NT2/D1 (cell line): ENCODE results near the gene ANAPC4.
A peak's percentile ranks its signal among the peaks of the same experiment; 100 is the strongest.
"Not testable (repeated sequence)": the region's sequence is repeated elsewhere in the genome, so short reads cannot be mapped to it uniquely, and the experiment has no call there.

Source experiments
- DNase-seq: peaks from one replicate; pipeline ENCODE4 v3.0.0-alpha.2; 2011; ENCODE audit warnings: low read depth, low spot score
- H3K27me3 ChIP-seq: 2 replicates; pipeline ENCODE4 v1.6.0; 2011; ENCODE audit warnings: mild to moderate bottlenecking; ENCODE audit not compliant: insufficient read length, insufficient read depth
- H3K36me3 ChIP-seq: 2 replicates; pipeline ENCODE4 v1.6.1; 2011; ENCODE audit warnings: mild to moderate bottlenecking, low read length, mixed read lengths; ENCODE audit not compliant: insufficient read depth, insufficient read length
- H3K4me1 ChIP-seq: 2 replicates; pipeline ENCODE4 v1.5.1; 2011; ENCODE audit not compliant: insufficient read depth, insufficient read length
- H3K4me3 ChIP-seq: 2 replicates; pipeline ENCODE4 v1.5.1; 2011; ENCODE audit warnings: low read depth; ENCODE audit not compliant: insufficient read length
- H3K9ac ChIP-seq: 2 replicates; pipeline ENCODE4 v1.6.0; 2011; ENCODE audit warnings: low read depth; ENCODE audit not compliant: insufficient read length
- H3K9me3 ChIP-seq: 2 replicates; pipeline ENCODE4 v1.5.1; 2011; ENCODE audit warnings: mild to moderate bottlenecking, low read length; ENCODE audit not compliant: insufficient read depth
- SUZ12 ChIP-seq: IDR thresholded peaks from 2 replicates; pipeline ENCODE4 v1.6.1; 2011; ENCODE audit not compliant: insufficient read length, insufficient read depth; ENCODE audit errors: extremely low read depth
- YY1 ChIP-seq: IDR thresholded peaks from 2 replicates; pipeline ENCODE4 v1.6.1; 2011; ENCODE audit not compliant: insufficient read length, insufficient read depth
- ZNF274 ChIP-seq: IDR thresholded peaks from 2 replicates; pipeline ENCODE4 v1.6.1; 2011; ENCODE audit warnings: mild to moderate bottlenecking, low read depth, low read length

ANAPC4 gene, protein sequence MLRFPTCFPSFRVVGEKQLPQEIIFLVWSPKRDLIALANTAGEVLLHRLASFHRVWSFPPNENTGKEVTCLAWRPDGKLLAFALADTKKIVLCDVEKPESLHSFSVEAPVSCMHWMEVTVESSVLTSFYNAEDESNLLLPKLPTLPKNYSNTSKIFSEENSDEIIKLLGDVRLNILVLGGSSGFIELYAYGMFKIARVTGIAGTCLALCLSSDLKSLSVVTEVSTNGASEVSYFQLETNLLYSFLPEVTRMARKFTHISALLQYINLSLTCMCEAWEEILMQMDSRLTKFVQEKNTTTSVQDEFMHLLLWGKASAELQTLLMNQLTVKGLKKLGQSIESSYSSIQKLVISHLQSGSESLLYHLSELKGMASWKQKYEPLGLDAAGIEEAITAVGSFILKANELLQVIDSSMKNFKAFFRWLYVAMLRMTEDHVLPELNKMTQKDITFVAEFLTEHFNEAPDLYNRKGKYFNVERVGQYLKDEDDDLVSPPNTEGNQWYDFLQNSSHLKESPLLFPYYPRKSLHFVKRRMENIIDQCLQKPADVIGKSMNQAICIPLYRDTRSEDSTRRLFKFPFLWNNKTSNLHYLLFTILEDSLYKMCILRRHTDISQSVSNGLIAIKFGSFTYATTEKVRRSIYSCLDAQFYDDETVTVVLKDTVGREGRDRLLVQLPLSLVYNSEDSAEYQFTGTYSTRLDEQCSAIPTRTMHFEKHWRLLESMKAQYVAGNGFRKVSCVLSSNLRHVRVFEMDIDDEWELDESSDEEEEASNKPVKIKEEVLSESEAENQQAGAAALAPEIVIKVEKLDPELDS

GRCh38 chr4:25376754-25377571 is at the start of gene ANAPC4:
Gene ANAPC4 (plus strand): TSS chr4:25377263. CDS start chr4:25377428, 165 bp downstream.
- peaks cover 34% of the 10 kb centered on the region for H3K36me3 ChIP-seq
- H3K9me3 ChIP-seq: no peaks in the 10 kb centered on the region
- H3K4me1 ChIP-seq: peaks cover 6% of the 10 kb centered on the region
- H3K4me3 ChIP-seq: peak within 1 kb of the TSS; percentile 87
- TF ChIP-seq ZNF274: no peak
- no peak for TF ChIP-seq YY1
- no peak for TF ChIP-seq SUZ12
- H3K9ac ChIP-seq: peak within 1 kb of the TSS; percentile 96
- peak; percentile 92 for DNase-seq
- no peaks in the 10 kb centered on the region for H3K27me3 ChIP-seq

- not testable (repeated sequence) for H3K27me3 ChIP-seq, H3K9ac ChIP-seq, H3K4me3 ChIP-seq, DNase-seq, H3K4me1 ChIP-seq, H3K9me3 ChIP-seq
- H3K36me3 ChIP-seq: peaks cover 23% of the 10 kb centered on the region
Measured at GRCh38 chr4:25328463-25328862, 48.6 kb upstream of the ANAPC4 start.

GRCh38 chr4:25330335-25330734 is 46.7 kb upstream of the ANAPC4 start:
- Histone ChIP-seq H3K4me3 (no peak overlapping the region), H3K9ac (no peak overlapping the region), H3K27me3 (no peaks in the 10 kb centered on the region)

GRCh38 chr4:25330905-25331808 is 45.9 kb upstream of the ANAPC4 start:
- peaks cover 37% of the 10 kb centered on the region for H3K36me3 ChIP-seq
- H3K4me3 ChIP-seq: no peak overlapping the region

More at GRCh38 chr4:25330335-25330734, 46.7 kb upstream of the ANAPC4 start:
- no peak for DNase-seq
- Histone ChIP-seq H3K4me1 (no peaks in the 10 kb centered on the region), H3K36me3 (peaks cover 32% of the 10 kb centered on the region), H3K9me3 (no peaks in the 10 kb centered on the region)
- TF ChIP-seq YY1 (no peak), SUZ12 (no peak), ZNF274 (no peak)

GRCh38 chr4:25343671-25344070 is 33.4 kb upstream of the ANAPC4 start:
- DNase-seq: no peak
- TF ChIP-seq YY1: no peak
- no peak overlapping the region for H3K4me3 ChIP-seq
- H3K9ac ChIP-seq: no peak overlapping the region
- no peaks in the 10 kb centered on the region for H3K9me3 ChIP-seq
- peaks cover 20% of the 10 kb centered on the region for H3K36me3 ChIP-seq
- H3K27me3 ChIP-seq: no peaks in the 10 kb centered on the region
- H3K4me1 ChIP-seq: no peaks in the 10 kb centered on the region

More at GRCh38 chr4:25330905-25331808, 45.9 kb upstream of the ANAPC4 start:
- DNase-seq: no peak
- Histone ChIP-seq H3K27me3 (no peaks in the 10 kb centered on the region), H3K9me3 (no peaks in the 10 kb centered on the region), H3K4me1 (no peaks in the 10 kb centered on the region), H3K9ac (no peak overlapping the region)
- TF ChIP-seq YY1 (no peak), SUZ12 (no peak), ZNF274 (no peak)

- H3K4me1 ChIP-seq: no peaks in the 10 kb centered on the region
- H3K36me3 ChIP-seq: peaks cover 29% of the 10 kb centered on the region
- no peak overlapping the region for H3K9ac ChIP-seq
- H3K27me3 ChIP-seq: no peaks in the 10 kb centered on the region
- H3K4me3 ChIP-seq: no peak overlapping the region
- DNase-seq: no peak
- no peaks in the 10 kb centered on the region for H3K9me3 ChIP-seq
- TF ChIP-seq ZNF274 (no peak), SUZ12 (no peak), YY1 (no peak)
Measured at GRCh38 chr4:25345744-25346143, 31.3 kb upstream of the ANAPC4 start.
